K562 (cell line): ENCODE data around the gene LPAR5.

Source experiments
- CREB1 ChIP-seq, 2 experiments: sonication (generic) in 1 of 2; formaldehyde crosslinking in 1 of 2; IDR thresholded peaks; 2 replicates each; pipeline versions ENCODE4 v1.6.1 to v1.8.0; 2012 to 2022; ENCODE audit warnings: inconsistent platforms in 1 of 2, mild to moderate bottlenecking in 1 of 2, missing genetic modification reagents in 1 of 2, moderate library complexity in 1 of 2
- E2F5 ChIP-seq: sonication (generic); formaldehyde crosslinking; IDR thresholded peaks from 2 replicates; pipeline ENCODE4 v1.8.0; 2022; ENCODE audit warnings: mild to moderate bottlenecking, missing genetic modification reagents
- MAZ ChIP-seq, 2 experiments: fragments of 450-650 bp in 1 of 2; sonication (generic) in 1 of 2; formaldehyde crosslinking; IDR thresholded peaks in 1 of 2; conservative IDR thresholded peaks in 1 of 2; 2 replicates each; pipeline versions ENCODE4 v1.4.0 to v1.5.0; 2020; ENCODE audit warnings: mild to moderate bottlenecking in 1 of 2, missing genetic modification reagents in 1 of 2
- SMAD3 ChIP-seq: fragments of 450-650 bp; formaldehyde crosslinking; conservative IDR thresholded peaks from 2 replicates; pipeline ENCODE4 v1.4.0; 2020; ENCODE audit warnings: mild to moderate bottlenecking
- TOE1 ChIP-seq, 2 experiments: fragments of 450-650 bp in 1 of 2; sonication (generic) in 1 of 2; formaldehyde crosslinking in 1 of 2; IDR thresholded peaks; 2 replicates each; pipeline versions ENCODE4 v1.7.1 to v1.8.0; 2016 to 2022; ENCODE audit warnings: borderline replicate concordance in 2 of 2, mild to moderate bottlenecking in 2 of 2, antibody characterized with exemption in 1 of 2, inconsistent platforms in 1 of 2, low read depth in 1 of 2, missing genetic modification reagents in 1 of 2, moderate library complexity in 1 of 2
- ZNF175 ChIP-seq: fragments of 200-800 bp; sonication (Bioruptor generic); IDR thresholded peaks from 2 replicates; pipeline ENCODE4 v1.6.1; 2016; ENCODE audit warnings: low read depth, mild to moderate bottlenecking, missing genetic modification characterization, missing compliant biosample characterization
- ZNF436 ChIP-seq: fragments of 250-450, 450-650 bp; sonication (Bioruptor Pico); formaldehyde crosslinking; IDR thresholded peaks from 2 replicates; pipeline ENCODE4 v1.7.0; 2020; ENCODE audit warnings: mild to moderate bottlenecking
- ZNF609 ChIP-seq: sonication (generic); formaldehyde crosslinking; IDR thresholded peaks from 2 replicates; pipeline ENCODE4 v1.8.1; 2023; ENCODE audit warnings: missing genetic modification reagents, mild to moderate bottlenecking, borderline replicate concordance

GRCh38 chr12:6620885-6621274 lies 14.9 kb downstream of the LPAR5 start:
- TF ChIP-seq ZNF436 (CRISPR knock-in tag) (no peak), ZNF609 (CRISPR knock-in tag) (no peak), ZNF175 (CRISPR knock-in tag) (no peak), MAZ (CRISPR knock-in tag; conservative IDR thresholded peaks at IDR 0.05 in 1 of 2, IDR thresholded peaks at IDR 0.05 in 1 of 2) (no peak), TOE1 (IDR thresholded peaks at IDR 0.05; ENCODE audit: borderline replicate concordance) (no peak), TOE1 (CRISPR knock-in tag; IDR thresholded peaks at IDR 0.05; ENCODE audit: borderline replicate concordance, low read depth) (no peak), SMAD3 (CRISPR knock-in tag) (no peak), CREB1 (IDR thresholded peaks at IDR 0.05) (no peak), CREB1 (CRISPR knock-in tag; IDR thresholded peaks at IDR 0.05) (no peak), E2F5 (no peak)
